Body of pancreas (tissue), 4 donors: ENCODE results near the gene CCIN.

ENCODE experiments used
- CTCF ChIP-seq, 7 experiments: fragments of 450-650 bp in 4 of 7; fragments of 200-600 bp in 3 of 7; sonication (generic) in 3 of 7; IDR thresholded peaks; one replicate each; pipeline ENCODE4 v1.5.1; 2016 to 2019; ENCODE audit warnings: antibody characterized with exemption in 7 of 7
- POLR2A ChIP-seq, 3 donors: fragments of 450-650 bp; IDR thresholded peaks; one replicate each; pipeline ENCODE4 v1.6.1; 2016; ENCODE audit warnings: antibody characterized with exemption in 3 of 3, mild to moderate bottlenecking in 2 of 3

GRCh38 chr9:36119476-36119875, 49.7 kb upstream of the CCIN start:
- TF ChIP-seq POLR2A (IDR thresholded peaks at IDR 0.05): no peak
- TF ChIP-seq CTCF (IDR thresholded peaks at IDR 0.05): no peak
